NK-92 (cell line): Measurements from ENCODE around the gene SETDB1.
A peak's percentile ranks its signal among the peaks of the same experiment; 100 is the strongest.
"Not testable (repeated sequence)": the region's sequence is repeated elsewhere in the genome, so short reads cannot be mapped to it uniquely, and the experiment has no call there.

Source experiments
- DNase-seq: peaks from one replicate; lab custom pipeline; 2025; ENCODE audit not compliant: unreplicated experiment; lab: John Stamatoyannopoulos, UW

The SETDB1 gene

DNA sequence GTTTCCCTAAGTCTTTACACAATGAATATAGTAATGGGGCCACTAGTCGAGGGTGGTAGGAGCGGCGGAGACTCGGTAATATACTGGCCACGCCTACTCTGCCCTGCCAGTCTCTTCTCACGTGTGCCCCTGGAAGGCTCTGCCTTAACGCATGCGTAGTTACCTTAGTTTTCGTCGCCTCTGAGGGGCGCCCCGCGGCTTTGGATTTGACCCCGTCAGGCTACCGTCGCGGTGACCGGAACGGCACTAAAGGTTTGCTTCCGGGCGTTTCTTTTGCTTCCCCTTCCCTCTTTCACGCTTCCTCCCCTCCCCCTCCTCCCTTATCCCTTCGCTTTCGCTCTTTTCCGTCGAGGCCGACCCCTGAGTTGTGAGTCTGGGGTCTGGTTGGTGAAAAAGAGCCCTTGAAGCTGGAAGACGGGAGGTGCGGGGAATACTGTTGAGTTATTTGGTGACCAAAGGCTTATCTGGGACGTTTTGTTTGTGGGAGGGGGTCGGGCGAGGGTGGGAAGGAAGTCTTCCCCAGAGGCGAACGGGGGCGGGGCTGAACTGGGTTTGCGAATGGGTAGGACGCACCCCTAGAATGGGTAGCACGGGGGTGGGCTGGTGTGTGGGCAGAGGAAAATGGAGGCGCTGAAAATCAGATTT lies at the start of gene SETDB1:
Gene SETDB1, plus strand, starts transcription at position 267 of the 645 bp plus-strand sequence. CDS start 1,352 bp downstream, outside the sequence.
- DNase-seq = peak; percentile 53

GRCh38 chr1:150878931-150879330 lies 47.2 kb upstream of the SETDB1 start:
- DNase-seq = not testable (repeated sequence)

DNA sequence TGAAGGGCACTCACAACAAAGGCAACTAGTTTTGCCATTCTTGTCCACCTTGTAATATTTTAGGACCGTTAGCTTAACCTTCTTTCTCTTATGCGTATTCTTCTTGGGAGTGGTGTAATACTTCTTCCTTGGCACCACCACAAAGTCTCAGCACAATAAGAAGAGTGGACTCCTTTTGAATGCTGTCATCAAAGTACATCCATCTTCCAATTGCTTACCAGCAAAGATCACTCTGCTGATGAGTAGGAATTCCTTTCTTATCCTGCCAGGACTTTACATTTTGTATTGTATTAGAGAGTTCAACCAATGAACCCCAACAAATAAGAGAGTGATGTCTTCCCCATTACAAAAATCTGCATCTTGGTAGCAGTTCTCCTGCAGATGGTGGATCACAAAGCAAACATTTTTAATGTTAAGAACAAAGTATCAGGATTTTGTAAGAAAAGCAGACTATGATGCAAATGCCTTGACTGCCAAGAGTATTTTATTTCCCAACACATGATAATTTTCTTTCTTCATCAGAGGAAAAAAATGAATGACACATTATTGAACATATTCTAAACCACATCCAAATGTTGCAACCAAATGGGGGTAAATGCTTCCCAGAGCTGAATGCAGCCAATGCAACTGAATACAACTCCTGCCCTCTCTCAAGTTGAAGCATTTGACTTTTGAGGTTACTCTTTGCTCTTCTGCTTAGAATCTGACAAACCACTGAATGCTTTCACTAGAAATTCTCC lies 44.7 kb upstream of the SETDB1 start:
- no peak for DNase-seq

GRCh38 chr1:150883121-150883520 lies 43.0 kb upstream of the SETDB1 start:
- not testable (repeated sequence) for DNase-seq

GRCh38 chr1:150887018-150887417 lies 39.1 kb upstream of the SETDB1 start, which contains the start of gene CTXND2:
Gene CTXND2, plus strand, starts transcription at chr1:150887136. Its CDS starts 25,179 bp downstream, at chr1:150912315.
- DNase-seq = no peak

GRCh38 chr1:150888727-150889126 lies 37.4 kb upstream of the SETDB1 start:
- no peak for DNase-seq

GRCh38 chr1:150890033-150890416 lies 36.1 kb upstream of the SETDB1 start:
- DNase-seq = no peak

DNA sequence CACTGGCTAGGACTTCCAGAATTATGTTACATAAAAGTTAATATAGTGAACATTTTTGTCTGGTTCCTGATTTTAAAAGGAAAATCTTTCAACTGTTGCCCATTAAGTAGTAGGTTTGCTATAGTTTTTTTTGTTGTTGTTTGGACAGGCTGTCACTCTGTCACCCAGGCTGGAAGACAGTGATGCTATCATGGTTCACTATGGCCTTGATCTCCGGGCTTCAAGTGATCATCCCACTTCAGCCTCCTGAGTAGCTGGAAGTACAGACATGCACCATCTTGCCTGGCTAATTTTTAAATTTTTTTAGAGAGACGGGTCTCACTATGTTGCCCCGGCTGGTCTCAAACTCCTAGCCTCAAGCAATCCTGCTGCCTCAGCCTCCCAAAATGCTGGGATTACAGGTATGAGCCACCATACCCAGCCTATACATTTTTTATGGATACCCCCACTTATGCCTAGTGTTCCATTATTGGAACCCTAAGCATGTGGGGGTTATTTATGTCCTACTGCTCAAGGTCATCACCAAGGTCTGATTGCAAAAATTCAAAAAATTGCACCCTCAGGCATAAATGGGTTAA lies 32.7 kb upstream of the SETDB1 start:
- no peak for DNase-seq

DNA sequence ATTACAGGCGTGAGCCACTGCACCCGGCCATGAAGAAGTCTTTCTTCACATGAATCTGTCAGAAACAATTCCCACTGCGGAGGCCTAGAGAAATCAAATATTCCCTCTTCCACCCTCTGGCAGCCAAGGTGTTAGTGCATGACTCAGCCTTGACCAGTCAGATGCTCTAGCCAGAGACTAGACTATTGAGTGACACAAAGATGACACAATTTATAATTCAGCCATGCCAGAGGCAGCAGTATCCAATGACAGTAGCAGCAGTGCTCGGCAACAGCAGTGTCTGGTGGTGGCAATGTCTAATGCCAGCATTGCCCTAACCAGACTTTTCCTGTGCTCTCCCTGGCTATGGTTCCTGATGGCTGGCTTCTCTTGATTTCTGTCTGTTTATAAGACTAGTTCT lies 30.5 kb upstream of the SETDB1 start:
- DNase-seq = no peak

DNA sequence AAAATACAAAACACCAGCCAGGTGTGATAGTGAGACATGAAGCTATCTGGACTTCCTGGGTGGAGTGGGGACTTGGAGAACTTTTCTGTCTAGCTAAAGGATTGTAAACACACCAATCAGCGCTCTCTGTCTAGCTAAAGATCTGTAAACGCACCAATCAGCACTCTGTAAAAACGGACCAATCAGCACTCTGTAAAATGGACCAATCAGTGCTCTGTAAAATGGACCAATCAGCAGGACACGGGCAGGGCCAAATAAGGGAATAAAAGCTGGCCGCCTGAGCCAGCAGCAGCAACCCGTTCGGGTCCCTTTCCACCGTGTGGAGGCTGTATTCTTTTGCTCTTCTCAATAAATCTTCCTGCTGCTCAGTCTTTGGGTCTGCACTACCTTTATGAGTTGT lies 26.4 kb upstream of the SETDB1 start:
- DNase-seq = not testable (repeated sequence)

DNA sequence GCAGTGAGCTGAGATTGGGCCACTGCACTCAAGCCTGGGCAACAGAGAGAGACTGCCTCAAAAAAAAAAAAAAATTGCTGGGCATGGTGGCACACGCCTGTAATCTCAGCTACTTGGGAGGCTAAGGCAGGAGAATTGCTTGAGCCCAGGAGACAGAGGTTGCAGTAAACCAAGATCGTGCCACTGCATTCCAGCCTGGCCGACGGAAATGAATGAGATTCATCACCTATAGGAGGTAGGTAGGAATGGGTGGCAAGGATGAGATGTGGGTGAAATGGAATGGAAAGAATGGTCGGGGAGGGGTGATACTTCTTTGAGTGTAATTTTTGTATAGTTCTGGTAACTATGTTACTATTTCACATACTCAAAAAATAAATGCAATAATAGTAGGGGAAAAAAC lies 23.8 kb upstream of the SETDB1 start:
- DNase-seq = no peak

- DNase-seq = no peak
These were observed 23.4 kb upstream of the SETDB1 start for GRCh38 chr1:150902751-150903150.

- no peak for DNase-seq
These were observed 20.9 kb upstream of the SETDB1 start for GRCh38 chr1:150905301-150905700.

DNA sequence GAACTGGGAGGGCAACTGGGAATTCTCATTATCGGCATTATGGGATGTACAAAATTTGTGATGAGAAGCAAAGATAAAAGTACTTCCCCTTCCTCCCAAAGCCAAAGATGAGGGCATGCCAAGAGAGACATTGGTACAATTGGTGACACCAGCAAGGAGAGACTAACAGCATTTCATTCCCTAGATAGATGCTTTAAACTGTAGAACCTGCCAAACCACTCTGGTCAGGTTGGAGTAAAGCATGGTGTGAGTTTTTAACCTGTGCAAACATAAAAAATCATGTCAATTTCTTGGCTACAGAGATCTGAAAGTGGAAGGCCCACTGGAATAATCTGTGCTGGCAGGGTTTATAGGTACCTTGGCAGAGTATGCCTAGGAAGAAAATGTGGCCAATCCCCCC lies 19.8 kb upstream of the SETDB1 start:
- DNase-seq = no peak

GRCh38 chr1:150906813-150907212 lies 19.4 kb upstream of the SETDB1 start:
- no peak for DNase-seq

GRCh38 chr1:150909585-150910180 lies 16.5 kb upstream of the SETDB1 start:
- no peak for DNase-seq

DNA sequence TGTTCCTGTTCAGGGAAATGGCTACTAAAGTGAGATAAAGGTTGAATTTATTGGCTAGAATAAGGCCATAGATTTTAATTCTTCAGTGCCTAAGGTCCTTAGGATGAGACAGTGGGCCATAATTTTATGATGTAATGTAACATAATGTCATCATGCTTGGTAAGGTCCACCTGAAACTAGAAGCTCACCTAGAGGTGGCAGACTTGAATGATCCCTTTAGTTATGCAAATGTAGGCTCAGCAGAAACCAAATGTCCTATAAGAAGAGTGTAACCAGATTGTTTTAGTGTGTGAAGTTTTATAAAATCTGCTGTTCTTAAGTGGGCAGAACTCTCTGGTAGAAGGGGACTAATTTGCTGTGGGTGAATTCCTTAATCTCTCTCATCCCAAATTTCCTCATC lies 13.5 kb upstream of the SETDB1 start:
- DNase-seq = no peak

DNA sequence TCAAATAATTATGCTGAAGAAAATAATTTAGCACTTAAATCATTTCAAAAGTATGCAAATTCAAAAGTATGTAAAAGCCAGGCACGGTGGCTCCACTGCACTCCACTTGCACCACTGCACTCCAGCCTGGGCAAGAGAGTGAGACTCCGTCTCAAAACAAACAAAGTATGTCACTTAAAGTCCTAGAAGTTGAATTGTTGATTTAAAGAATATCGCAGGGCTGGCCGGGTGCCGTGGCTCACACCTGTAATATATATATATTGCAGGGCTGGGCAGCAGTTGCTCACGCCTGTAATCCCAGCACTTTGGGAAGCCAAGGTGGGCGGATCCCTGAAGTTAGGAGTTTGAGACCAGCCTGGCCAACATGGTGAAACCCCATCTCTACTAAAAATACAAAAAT lies 8.8 kb upstream of the SETDB1 start:
- DNase-seq = no peak

DNA sequence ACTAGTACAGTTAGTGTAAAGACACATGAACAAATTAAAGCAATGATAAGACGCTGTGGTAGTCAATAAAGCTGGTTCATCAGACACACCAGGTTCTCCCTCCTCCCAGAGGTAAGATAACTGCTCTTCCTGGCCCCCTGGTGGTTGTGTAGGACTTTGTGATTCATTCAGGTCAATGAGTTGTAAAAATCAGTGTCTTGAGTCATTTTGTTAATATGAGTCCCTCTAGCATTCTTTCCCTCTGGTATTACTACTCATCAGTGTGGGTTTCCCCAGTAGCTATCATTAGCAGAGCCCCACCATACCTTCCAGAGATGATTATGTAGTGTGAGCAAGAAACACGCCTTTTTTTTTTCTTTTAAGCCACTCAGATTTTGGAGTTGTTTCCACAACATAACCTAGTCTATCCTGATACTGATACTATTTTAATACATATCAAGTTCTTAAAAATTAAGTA lies 3.6 kb upstream of the SETDB1 start:
- no peak for DNase-seq

- DNase-seq = no peak
These were observed 1.1 kb upstream of the SETDB1 start for GRCh38 chr1:150925080-150925479.

GRCh38 chr1:150927624-150928023 lies 1.5 kb downstream of the SETDB1 start:
- no peak for DNase-seq

- no peak for DNase-seq
These were observed 2.1 kb downstream of the SETDB1 start for GRCh38 chr1:150928286-150928685.
